Measurements from ENCODE around the gene FAM209A. TPM values are rescaled to one million over a fixed set of nuclear protein-coding genes. Genes with fewer than 3 reads are reported as not detected.
"Not testable (repeated sequence)": the region's sequence is repeated elsewhere in the genome, so short reads cannot be mapped to it uniquely, and the experiment has no call there.

The FAM209A gene
- total RNA-seq, 1 donor from 2014 or later: not detected

DNA sequence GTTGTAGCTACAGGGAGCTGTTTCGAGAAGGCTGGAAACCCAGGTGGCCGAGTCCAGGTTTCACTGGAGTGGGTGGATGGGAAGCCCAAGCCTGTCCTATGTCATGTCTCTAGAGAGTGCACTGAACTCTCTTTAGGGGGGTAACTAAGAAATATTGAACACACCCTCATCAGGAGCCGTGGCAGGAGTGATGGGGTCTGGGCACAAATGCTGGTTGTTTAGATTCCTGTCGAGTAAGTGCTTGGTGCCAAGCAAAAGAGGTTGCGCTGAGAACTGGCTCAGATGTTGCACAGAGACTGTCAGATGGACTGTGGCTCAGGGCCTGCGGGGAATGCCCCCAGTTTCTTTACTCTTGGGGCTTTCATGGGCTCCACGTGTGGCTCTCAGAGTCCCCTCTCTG lies 7.3 kb upstream of the FAM209A start:
- Histone ChIP-seq H3K36me3 (ENCODE audit: control insufficient read depth, insufficient read depth, low read length) (peaks cover 6% of the 10 kb centered on the region), H3K27me3 (ENCODE audit: control insufficient read depth, insufficient read depth, low read length) (no peaks in the 10 kb centered on the region), H3K4me3 (ENCODE audit: low read depth, low read length) (no peak overlapping the region)
- no peak for DNase-seq (ENCODE audit: low read depth)
- TF ChIP-seq, protein P1, sequence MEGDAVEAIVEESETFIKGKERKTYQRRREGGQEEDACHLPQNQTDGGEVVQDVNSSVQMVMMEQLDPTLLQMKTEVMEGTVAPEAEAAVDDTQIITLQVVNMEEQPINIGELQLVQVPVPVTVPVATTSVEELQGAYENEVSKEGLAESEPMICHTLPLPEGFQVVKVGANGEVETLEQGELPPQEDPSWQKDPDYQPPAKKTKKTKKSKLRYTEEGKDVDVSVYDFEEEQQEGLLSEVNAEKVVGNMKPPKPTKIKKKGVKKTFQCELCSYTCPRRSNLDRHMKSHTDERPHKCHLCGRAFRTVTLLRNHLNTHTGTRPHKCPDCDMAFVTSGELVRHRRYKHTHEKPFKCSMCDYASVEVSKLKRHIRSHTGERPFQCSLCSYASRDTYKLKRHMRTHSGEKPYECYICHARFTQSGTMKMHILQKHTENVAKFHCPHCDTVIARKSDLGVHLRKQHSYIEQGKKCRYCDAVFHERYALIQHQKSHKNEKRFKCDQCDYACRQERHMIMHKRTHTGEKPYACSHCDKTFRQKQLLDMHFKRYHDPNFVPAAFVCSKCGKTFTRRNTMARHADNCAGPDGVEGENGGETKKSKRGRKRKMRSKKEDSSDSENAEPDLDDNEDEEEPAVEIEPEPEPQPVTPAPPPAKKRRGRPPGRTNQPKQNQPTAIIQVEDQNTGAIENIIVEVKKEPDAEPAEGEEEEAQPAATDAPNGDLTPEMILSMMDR (IDR thresholded peaks at IDR 0.05; ENCODE audit: insufficient read depth, low read length, poor library complexity, severe bottlenecking): no peak

DNA sequence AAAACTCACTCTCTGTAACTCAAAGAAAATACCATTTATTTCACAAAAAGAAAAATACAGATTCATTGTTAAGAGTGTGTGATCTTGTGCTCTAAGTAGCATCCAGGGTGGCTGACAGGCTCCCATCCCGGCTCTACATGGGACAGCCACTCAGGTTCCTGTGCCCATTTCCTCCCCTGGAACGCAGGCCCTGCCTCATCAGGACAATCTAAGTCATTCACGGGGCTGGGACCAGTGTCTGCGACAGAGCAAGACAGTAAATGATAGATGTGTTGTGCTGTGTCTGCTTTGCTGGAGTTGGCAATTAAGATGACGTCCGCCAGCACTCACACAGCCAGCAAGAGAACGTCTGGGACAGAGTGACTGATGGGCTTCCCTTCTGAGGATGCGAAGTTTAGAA lies 6.9 kb upstream of the FAM209A start:
- Histone ChIP-seq H3K36me3 (ENCODE audit: control insufficient read depth, insufficient read depth, low read length) (peaks cover 6% of the 10 kb centered on the region), H3K4me3 (ENCODE audit: low read depth, low read length) (no peak overlapping the region)
- TF ChIP-seq, protein P1 (IDR thresholded peaks at IDR 0.05; ENCODE audit: insufficient read depth, low read length, poor library complexity, severe bottlenecking): no peak

DNA sequence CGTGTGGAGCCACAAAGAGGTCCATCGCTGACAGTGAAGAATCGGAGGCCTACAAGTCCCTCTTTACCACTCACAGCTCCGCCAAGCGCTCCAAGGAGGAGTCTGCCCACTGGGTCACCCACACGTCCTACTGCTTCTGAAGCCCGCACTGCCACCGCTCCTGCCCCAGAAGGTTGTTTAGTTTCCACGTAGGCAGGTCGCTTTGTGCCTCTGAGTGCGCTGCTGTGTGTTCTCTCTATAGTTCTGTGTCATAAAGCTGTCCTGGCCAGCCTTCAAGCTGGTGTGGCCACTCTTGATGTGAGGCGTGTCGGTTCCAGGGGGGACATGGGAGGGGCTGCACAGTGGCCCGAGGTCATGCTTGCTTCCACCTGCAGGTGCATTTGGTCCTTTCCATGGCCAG lies 6.4 kb upstream of the FAM209A start:
- Histone ChIP-seq H3K36me3 (ENCODE audit: control insufficient read depth, insufficient read depth, low read length) (peaks cover 6% of the 10 kb centered on the region), H3K4me3 (ENCODE audit: low read depth, low read length) (no peak overlapping the region)
- TF ChIP-seq, protein P1 (IDR thresholded peaks at IDR 0.05; ENCODE audit: insufficient read depth, low read length, poor library complexity, severe bottlenecking): no peak

More for the DNA sequence above, 6.9 kb upstream of the FAM209A start:
- no peaks in the 10 kb centered on the region for H3K27me3 ChIP-seq (ENCODE audit: control insufficient read depth, insufficient read depth, low read length)
- DNase-seq (ENCODE audit: low read depth): no peak

GRCh38 chr20:56518721-56519398 lies 5.7 kb upstream of the FAM209A start:
- no peak for DNase-seq (ENCODE audit: low read depth)
- no peak overlapping the region for H3K4me3 ChIP-seq (ENCODE audit: low read depth, low read length)
- H3K36me3 ChIP-seq (ENCODE audit: control insufficient read depth, insufficient read depth, low read length): peaks cover 6% of the 10 kb centered on the region
- no peaks in the 10 kb centered on the region for H3K27me3 ChIP-seq (ENCODE audit: control insufficient read depth, insufficient read depth, low read length)
- TF ChIP-seq, protein P1 (IDR thresholded peaks at IDR 0.05; ENCODE audit: insufficient read depth, low read length, poor library complexity, severe bottlenecking): no peak

More for the DNA sequence above, 6.4 kb upstream of the FAM209A start:
- H3K27me3 ChIP-seq (ENCODE audit: control insufficient read depth, insufficient read depth, low read length): no peaks in the 10 kb centered on the region
- DNase-seq (ENCODE audit: low read depth): no peak

- H3K27me3 ChIP-seq (ENCODE audit: control insufficient read depth, insufficient read depth, low read length): no peaks in the 10 kb centered on the region
- no peak overlapping the region for H3K4me3 ChIP-seq (ENCODE audit: low read depth, low read length)
- peaks cover 4% of the 10 kb centered on the region for H3K36me3 ChIP-seq (ENCODE audit: control insufficient read depth, insufficient read depth, low read length)
- no peak for DNase-seq (ENCODE audit: low read depth)
- TF ChIP-seq, protein P1 (IDR thresholded peaks at IDR 0.05; ENCODE audit: insufficient read depth, low read length, poor library complexity, severe bottlenecking): no peak
These were observed 5.0 kb upstream of the FAM209A start for GRCh38 chr20:56519551-56519950.

GRCh38 chr20:56520180-56520579 lies 4.4 kb upstream of the FAM209A start:
- Histone ChIP-seq H3K4me3 (ENCODE audit: low read depth, low read length) (no peak overlapping the region), H3K36me3 (ENCODE audit: control insufficient read depth, insufficient read depth, low read length) (peaks cover 4% of the 10 kb centered on the region), H3K27me3 (ENCODE audit: control insufficient read depth, insufficient read depth, low read length) (no peaks in the 10 kb centered on the region)
- DNase-seq (ENCODE audit: low read depth): no peak
- TF ChIP-seq, protein P1 (IDR thresholded peaks at IDR 0.05; ENCODE audit: insufficient read depth, low read length, poor library complexity, severe bottlenecking): no peak

DNA sequence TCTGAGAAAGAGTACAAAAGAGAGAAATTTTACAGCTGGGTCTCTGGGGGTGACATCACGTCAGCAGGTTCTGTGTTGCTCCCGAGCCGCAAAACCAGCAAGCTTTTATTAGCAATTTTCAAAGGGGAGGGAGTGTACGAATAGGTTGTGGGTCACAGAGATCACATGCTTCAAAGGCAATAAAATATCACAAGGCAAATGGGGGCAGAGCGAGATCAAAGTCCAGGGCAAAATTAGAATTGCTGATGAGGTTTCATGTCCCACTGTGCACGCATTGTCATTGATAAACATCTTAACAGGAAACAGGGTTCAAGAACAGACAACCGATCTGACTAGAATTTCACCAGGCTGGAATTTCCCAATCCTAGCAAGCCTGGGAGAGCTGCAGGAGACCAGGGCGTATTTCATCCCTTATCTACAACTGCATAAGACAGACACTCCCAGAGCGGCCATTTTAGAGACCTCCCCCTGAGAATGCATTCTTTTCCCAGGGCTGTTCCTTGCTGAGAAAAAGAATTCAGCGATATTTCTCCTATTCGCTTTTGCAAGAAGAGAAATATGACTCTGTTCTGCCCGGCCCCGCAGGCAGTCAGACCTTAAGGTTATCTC lies 3.7 kb upstream of the FAM209A start:
- not testable (repeated sequence) for H3K4me3 ChIP-seq (ENCODE audit: low read depth, low read length); H3K36me3 ChIP-seq (ENCODE audit: control insufficient read depth, insufficient read depth, low read length); H3K27me3 ChIP-seq (ENCODE audit: control insufficient read depth, insufficient read depth, low read length); DNase-seq (ENCODE audit: low read depth)

Data from kidney epithelial cell (primary cell).